Amniotic stem cell (primary cell): ENCODE data around the gene PHF20.
"Not testable (repeated sequence)": the region's sequence is repeated elsewhere in the genome, so short reads cannot be mapped to it uniquely, and the experiment has no call there.

Source experiments
- DNase-seq: peaks from one replicate; lab custom pipeline; 2025; lab: John Stamatoyannopoulos, UW

Gene PHF20

GRCh38 chr20:35839904-35840303 lies 68.1 kb downstream of the PHF20 start:
- no peak for DNase-seq

GRCh38 chr20:35840421-35840820 lies 68.6 kb downstream of the PHF20 start:
- no peak for DNase-seq

GRCh38 chr20:35842361-35842760 lies 70.5 kb downstream of the PHF20 start:
- no peak for DNase-seq

- not testable (repeated sequence) for DNase-seq
Observed at GRCh38 chr20:35843894-35844293, 72.1 kb downstream of the PHF20 start.

- peak; percentile 25 for DNase-seq
Observed at GRCh38 chr20:35845561-35845960, 73.7 kb downstream of the PHF20 start.

GRCh38 chr20:35849706-35850105 lies 77.9 kb downstream of the PHF20 start:
- DNase-seq: no peak

GRCh38 chr20:35851659-35852058 lies 79.8 kb downstream of the PHF20 start:
- not testable (repeated sequence) for DNase-seq

- no peak for DNase-seq
Observed at GRCh38 chr20:35854713-35855348, 83.0 kb downstream of the PHF20 start.

GRCh38 chr20:35855641-35856040 lies 83.8 kb downstream of the PHF20 start:
- not testable (repeated sequence) for DNase-seq

GRCh38 chr20:35856866-35857265 lies 85.1 kb downstream of the PHF20 start:
- DNase-seq: no peak

- peak; percentile 74 for DNase-seq
Observed at GRCh38 chr20:35866418-35867202, 94.8 kb downstream of the PHF20 start.

GRCh38 chr20:35870541-35871258 lies 98.9 kb downstream of the PHF20 start:
- DNase-seq: no peak

GRCh38 chr20:35871259-35871771 lies 99.5 kb downstream of the PHF20 start:
- no peak for DNase-seq

GRCh38 chr20:35876033-35876320 lies 104.2 kb downstream of the PHF20 start:
- no peak for DNase-seq

- DNase-seq: no peak
Observed at GRCh38 chr20:35877611-35878010, 105.8 kb downstream of the PHF20 start.

- DNase-seq: no peak
Observed at GRCh38 chr20:35878113-35878625, 106.4 kb downstream of the PHF20 start.

- no peak for DNase-seq
Observed at GRCh38 chr20:35881676-35882075, 109.9 kb downstream of the PHF20 start.

GRCh38 chr20:35882427-35883161 lies 110.8 kb downstream of the PHF20 start:
- not testable (repeated sequence) for DNase-seq

- DNase-seq: no peak
Observed at GRCh38 chr20:35883336-35883777, 111.5 kb downstream of the PHF20 start.

GRCh38 chr20:35883778-35884540 lies 112.1 kb downstream of the PHF20 start:
- DNase-seq: peak; percentile 97

GRCh38 chr20:35884541-35884865 lies 112.7 kb downstream of the PHF20 start:
- DNase-seq: no peak
